Stimulated activated CD4-positive, alpha-beta T cell treated with anti-CD3 and anti-CD28 coated beads, TNF-alpha, amount 100 ng/mL, for 4 hours (primary cell): Measurements from ENCODE around the gene TRABD.
A peak's percentile ranks its signal among the peaks of the same experiment; 100 is the strongest.
"Not testable (repeated sequence)": the region's sequence is repeated elsewhere in the genome, so short reads cannot be mapped to it uniquely, and the experiment has no call there.

Source experiments
- DNase-seq, 3 experiments: peaks; one replicate each; pipeline ENCODE4 v3.0.0-alpha.2; 2020; ENCODE audit warnings: low read depth in 3 of 3

The TRABD gene

DNA sequence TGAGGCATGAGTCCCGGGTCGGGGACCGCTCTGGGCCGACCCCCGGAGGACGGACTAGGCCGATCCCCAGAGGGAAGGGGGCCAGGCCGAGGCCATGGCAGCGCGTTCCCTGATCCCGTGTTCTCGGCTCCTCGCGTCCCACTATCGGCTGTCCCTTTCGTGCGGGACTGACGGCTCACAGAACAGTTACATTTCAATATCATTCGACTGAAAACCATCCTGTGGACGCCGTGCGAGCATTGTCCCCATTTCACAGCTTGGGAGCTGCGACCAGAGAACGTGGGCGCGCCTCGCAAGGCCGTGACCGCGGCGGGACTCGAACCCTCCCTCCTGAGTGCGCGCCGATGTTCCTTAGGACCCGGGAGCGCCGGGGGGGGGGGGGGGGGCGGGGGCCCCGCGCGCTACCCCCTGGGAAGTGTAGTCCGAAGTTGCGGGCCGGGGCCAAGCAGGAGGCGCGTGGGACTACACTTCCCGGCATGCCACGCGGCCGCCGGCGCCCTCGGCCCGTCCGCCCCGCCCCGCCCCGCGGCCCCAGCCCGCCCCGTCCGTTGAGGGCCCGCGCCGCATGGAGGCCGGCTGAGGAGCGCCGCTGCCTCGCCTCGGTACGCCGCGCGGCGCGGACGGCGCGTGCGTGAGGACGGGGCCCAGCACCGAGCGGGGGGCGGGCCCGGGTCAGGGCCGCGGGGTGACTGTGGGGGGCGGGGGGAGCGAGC, at the start of gene TRABD:
TRABD (plus strand) TSS at position 539 of the 713 bp plus-strand sequence. CDS start 7,148 bp downstream, outside the sequence.
- peak; percentile 75 to 81 (median 77) for DNase-seq

GRCh38 chr22:50136581-50137015, 49.1 kb upstream of the TRABD start:
- DNase-seq, result no peak

DNA sequence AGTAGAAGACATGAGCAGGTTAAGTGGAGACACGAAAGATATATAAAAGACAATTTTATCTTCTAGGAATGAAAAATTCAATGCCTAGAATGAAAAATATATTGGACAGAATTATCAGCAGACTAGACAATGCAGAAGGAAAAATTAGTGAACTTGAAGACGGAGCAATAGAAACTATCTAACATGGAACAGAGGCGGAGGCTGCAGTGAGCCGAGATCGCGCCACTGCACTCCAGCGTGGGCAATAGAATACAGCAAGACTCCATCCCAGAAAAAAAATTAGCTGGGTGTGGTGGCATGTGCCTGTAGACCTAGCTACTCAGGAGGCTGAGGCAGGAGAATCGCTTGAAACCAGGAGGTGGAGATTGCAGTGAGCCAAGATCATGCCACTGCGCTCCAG, 48.4 kb upstream of the TRABD start:
- DNase-seq, result not testable (repeated sequence)

- DNase-seq, result no peak
Observed at GRCh38 chr22:50138041-50138440, 47.7 kb upstream of the TRABD start.

DNA sequence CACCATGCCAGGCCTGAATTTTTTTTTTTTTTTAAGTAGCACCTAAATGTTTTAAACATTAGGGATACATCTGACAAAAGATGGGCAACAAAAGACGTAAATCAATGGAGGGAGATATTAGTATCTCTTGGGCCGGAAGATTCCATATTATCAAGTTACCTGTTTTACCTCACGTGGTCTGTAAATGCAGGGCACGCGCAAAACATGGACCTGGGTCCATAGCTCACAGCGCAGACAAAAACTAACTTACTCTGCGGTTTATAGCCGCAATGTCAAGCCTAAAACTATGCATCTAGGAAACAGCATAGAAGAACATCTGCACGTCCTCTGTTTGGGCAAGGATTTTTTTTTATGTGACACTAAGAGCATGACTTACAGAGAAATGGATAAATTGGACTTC, 46.7 kb upstream of the TRABD start:
- DNase-seq, result no peak

DNA sequence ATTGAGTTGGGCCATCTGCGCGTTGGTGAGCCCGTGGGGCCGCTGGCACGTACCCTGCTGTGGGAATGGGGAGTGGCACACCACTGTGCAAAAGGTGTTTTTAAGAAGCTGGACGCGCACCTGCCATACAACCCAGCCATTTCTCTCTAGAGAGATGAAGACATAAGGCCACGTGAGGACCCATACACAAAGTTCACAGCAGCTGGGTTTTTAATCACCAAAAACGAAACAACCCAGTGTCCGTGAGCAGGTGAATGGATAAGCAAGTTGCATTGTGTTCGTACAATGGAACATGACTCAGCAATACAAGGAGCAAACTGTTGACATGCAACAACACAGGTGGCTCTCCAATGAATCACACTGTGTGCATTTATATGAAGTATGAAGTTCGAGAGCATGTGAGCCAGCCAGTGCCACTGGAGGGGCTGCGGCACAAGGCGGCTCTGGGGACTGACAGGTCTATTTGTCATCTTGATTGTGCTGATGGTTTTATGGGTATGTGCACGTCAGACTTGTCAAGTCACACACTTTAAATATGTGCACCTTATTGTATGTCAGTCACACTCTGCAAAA, 45.8 kb upstream of the TRABD start:
- DNase-seq, result no peak

- no peak for DNase-seq
Observed at GRCh38 chr22:50140615-50141014, 45.1 kb upstream of the TRABD start.

DNA sequence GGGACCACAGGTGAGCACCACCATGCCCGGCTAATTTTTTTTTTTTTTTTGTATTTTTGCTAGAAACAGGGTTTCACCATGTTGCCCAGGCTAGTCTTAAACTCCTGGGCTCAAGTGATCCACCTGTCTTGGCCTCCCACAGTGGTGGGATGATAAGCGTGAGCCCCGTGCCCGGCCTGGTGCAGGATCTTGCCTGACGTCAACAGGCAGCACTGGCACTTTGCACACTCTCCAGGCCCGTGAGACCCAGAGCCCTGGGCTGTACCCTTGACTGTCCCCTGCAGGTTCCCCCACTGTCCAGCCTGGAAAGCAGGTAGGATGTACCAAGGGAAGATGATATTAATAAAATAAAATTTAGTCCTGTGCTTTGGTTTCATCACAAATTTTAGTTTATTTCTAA, 44.3 kb upstream of the TRABD start:
- no peak for DNase-seq

GRCh38 chr22:50141891-50142363, 43.8 kb upstream of the TRABD start:
- no peak for DNase-seq

- no peak for DNase-seq
Observed at GRCh38 chr22:50143096-50143495, 42.6 kb upstream of the TRABD start.

DNA sequence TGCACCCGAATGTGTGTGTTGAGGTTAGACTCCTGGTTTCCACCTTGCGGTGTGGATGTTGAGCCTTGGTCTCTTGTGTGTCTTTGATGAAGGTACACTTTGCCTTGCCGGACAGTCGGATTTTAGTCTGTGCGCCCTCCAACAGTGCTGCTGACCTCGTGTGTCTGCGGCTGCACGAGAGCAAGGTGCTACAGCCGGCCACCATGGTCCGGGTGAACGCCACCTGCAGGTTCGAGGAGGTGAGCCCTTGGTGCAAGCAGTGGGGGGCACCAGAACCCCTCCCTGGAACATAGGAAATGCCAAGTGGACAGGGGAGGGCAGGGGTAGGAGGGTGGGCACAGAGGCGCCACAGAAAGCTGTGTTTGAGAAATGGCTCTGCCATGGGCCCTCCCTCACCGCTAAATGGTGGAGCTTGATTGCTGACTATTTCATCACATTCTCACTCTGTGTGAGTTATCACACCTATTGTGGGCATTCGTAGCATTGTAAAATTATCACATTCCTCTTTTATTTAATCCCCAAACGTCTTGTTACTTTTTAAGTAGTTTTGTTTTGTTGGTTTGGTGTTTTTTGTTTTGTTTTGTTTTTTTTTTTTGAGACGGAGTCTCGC, 41.6 kb upstream of the TRABD start:
- DNase-seq, result no peak

DNA sequence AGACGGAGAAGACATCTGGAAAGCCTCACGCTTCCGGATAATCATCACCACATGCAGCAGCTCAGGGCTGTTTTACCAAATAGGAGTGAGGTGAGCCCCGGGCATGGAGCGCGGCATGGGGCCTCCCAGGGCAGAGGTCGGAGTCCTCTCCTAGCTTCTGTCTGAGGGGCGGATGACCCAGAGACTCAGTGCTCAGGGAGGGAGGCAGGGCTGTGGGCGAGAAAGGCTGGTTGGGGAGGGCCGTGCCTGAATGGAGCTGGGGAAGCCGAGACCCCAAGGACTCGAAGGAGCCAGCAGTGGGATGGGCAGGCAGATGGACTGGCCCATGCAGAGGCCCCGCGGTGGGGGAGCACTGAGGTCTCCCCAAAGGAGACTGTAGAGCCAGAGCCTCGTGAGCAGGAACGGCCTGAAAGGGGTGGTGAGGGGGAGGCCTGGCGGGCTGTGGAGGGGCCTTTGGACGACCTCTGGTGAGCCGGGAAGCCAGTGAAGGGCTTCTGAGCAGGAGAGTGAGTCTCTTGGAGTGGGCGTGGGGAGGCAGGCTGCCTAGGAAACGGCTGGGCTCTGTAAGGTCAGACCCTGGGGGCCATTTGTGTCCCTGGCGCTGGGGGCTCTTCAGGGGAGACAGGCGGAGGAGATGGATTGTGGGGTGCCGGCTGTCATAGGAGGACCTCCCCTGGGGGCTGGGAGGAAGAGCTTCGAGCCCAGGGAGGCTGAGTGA, 39.8 kb upstream of the TRABD start:
- no peak for DNase-seq

GRCh38 chr22:50146439-50147238, 39.1 kb upstream of the TRABD start:
- DNase-seq, result no peak

DNA sequence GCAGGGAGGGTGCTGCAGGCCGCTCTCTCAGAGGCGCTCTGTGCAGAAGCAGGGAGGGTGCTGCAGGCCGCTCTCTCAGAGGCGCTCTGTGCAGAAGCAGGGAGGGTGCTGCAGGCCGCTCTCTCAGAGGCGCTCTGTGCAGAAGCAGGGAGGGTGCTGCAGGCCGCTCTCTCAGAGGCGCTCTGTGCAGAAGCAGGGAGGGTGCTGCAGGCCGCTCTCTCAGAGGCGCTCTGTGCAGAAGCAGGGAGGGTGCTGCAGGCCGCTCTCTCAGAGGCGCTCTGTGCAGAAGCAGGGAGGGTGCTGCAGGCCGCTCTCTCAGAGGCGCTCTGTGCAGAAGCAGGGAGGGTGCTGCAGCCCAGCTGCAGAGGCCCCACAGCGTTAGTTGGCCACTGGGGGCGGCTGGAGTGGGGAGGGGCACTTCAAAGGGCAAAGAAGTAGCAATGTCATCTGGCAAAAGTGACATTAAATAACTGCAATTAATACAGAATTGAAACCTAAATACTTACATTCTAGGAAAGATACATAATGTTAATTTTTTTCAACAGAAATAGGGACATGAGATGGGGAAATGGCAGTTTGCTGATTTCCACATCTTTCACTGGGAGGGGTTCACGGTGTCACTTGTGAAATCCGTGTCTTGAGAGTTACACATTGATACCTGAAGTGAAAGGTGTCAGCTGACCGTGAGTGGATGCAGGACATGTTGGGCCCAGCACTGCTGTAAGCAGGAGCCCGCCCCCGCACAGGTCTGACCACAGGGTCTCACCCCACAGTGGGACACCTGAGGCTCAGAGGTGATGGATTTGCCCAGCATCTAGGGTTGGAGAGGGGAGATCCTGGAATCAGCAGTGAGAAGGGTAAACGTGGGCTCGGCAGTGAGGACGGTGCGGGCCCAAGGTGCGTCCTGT, 38.2 kb upstream of the TRABD start:
- DNase-seq, result not testable (repeated sequence)

- DNase-seq, result no peak
Observed at GRCh38 chr22:50148166-50148500, 37.6 kb upstream of the TRABD start.

GRCh38 chr22:50148991-50149721, 36.6 kb upstream of the TRABD start:
- peak; percentile 54 to 65 (median 60) for DNase-seq

DNA sequence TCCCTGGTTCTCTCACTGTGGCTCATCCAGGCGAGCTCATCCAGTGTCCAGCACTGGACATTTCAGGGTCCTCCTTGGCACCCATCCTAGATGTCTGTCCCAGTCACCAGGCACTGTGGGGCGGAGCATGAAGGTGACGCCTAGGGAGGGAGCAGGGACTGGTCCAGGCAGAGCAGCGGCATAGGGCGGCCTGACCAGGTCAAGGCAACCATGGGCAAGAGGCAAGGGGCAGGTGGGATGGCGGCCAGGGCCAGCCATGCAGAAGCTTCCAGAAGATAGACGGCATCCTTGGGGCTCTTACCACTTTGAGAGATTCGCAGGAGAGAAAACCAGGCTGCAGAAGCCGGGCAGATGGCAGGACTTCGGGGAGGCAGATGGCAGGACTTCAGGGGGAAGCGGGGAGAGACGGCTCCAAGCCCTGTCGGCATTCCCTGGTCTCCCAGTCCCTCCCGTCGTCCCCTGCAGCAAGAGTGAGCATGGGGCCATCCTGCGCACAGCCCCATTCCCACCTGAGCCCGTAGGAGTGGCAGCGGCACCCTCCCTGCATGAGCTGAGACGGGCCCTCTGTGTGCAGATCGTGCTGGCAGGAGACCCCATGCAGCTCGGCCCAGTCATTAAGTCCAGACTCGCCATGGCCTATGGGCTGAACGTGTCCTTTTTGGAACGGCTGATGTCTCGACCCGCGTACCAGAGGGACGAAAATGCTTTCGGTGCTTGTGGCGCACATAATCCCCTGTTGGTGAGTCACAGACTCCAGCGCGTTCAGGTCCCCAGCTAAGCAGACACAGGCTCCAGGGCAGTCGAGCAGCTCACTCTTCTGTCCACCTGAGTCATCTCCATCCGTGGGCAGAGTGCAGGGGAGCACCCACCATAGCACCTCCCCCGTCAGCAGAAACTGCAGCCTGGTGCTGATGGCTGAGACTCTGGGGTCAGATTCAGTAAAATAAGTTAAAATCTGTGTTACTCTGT, 35.3 kb upstream of the TRABD start:
- DNase-seq, result no peak
